DND-41 (cell line): ENCODE results near the gene LCNL1.

Experiments used
- EZH2 ChIP-seq: IDR thresholded peaks from 3 replicates; pipeline ENCODE4 v1.6.1; 2012; ENCODE audit warnings: borderline replicate concordance, low read depth, mild to moderate bottlenecking, moderate library complexity, low read length, inconsistent platforms; ENCODE audit not compliant: severe bottlenecking
- TF ChIP-seq, protein P1 (sequence below): IDR thresholded peaks from 2 replicates; pipeline ENCODE4 v1.5.1; 2012; ENCODE audit warnings: borderline replicate concordance, low read length, moderate library complexity, mild to moderate bottlenecking; ENCODE audit not compliant: poor library complexity, severe bottlenecking; ENCODE audit errors: extremely low read depth

DNA sequence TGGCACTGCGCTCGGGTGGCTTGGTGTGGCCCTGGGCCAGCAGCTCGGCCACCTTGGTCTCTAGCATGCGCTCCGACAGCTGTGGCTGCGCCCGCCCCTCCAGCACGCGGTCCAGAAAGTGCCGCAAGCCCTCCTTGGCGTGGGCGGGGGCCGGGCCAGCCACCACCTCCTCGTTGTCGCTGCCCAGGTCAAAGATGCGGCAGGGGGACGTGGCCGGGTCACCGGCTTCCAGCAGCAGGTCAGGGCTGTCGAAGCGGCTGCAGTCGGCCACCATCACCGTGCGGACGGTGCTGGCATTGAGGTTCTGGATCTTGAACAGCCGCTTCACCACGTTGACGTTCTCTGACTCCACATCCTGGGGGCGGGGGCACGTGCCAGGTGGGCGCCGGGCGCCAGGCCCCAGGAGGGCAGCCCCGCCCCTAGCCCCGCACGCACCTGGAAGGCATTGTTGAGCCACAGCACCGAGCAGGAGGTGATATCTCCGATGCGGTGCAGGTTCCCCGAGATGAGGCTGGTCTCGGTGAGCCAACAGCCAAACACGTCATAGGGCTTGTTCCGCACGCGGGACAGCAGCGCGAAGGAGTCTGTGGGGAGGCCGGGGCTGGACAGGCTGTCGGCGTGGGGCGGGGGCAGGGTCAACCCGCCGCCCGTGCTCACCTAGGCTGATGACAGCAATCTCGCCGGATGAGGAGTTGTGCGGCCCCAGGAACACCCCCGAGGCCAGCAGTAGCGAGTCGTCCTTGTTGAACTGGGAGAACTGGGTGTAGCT lies 40.5 kb upstream of the LCNL1 start:
- TF ChIP-seq, protein P1, sequence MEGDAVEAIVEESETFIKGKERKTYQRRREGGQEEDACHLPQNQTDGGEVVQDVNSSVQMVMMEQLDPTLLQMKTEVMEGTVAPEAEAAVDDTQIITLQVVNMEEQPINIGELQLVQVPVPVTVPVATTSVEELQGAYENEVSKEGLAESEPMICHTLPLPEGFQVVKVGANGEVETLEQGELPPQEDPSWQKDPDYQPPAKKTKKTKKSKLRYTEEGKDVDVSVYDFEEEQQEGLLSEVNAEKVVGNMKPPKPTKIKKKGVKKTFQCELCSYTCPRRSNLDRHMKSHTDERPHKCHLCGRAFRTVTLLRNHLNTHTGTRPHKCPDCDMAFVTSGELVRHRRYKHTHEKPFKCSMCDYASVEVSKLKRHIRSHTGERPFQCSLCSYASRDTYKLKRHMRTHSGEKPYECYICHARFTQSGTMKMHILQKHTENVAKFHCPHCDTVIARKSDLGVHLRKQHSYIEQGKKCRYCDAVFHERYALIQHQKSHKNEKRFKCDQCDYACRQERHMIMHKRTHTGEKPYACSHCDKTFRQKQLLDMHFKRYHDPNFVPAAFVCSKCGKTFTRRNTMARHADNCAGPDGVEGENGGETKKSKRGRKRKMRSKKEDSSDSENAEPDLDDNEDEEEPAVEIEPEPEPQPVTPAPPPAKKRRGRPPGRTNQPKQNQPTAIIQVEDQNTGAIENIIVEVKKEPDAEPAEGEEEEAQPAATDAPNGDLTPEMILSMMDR = no peak
- no peak for TF ChIP-seq EZH2
